HG03442 (cell line): ENCODE data around the gene SH3PXD2A.
"Not testable (repeated sequence)": the region's sequence is repeated elsewhere in the genome, so short reads cannot be mapped to it uniquely, and the experiment has no call there.

Experiments used
- ATAC-seq: cut with Tn5 transposase; IDR thresholded peaks from one replicate; pipeline ENCODE4 v1.9.1; 2021; ENCODE audit warnings: mild to moderate bottlenecking, moderate library complexity; ENCODE audit not compliant: unreplicated experiment

SH3PXD2A gene

GRCh38 chr10:103814626-103815370, 40.6 kb downstream of the SH3PXD2A start:
- ATAC-seq, result no peak

- ATAC-seq, result no peak
Observed at GRCh38 chr10:103814105-103814504, 41.3 kb downstream of the SH3PXD2A start.

GRCh38 chr10:103813312-103813711, 42.1 kb downstream of the SH3PXD2A start:
- not testable (repeated sequence) for ATAC-seq

GRCh38 chr10:103812432-103812831, 42.9 kb downstream of the SH3PXD2A start:
- no peak for ATAC-seq

GRCh38 chr10:103812004-103812403, 43.4 kb downstream of the SH3PXD2A start:
- no peak for ATAC-seq

GRCh38 chr10:103811463-103811862, 43.9 kb downstream of the SH3PXD2A start:
- no peak for ATAC-seq

GRCh38 chr10:103808780-103809179, 46.6 kb downstream of the SH3PXD2A start:
- no peak for ATAC-seq

GRCh38 chr10:103807996-103808395, 47.4 kb downstream of the SH3PXD2A start:
- no peak for ATAC-seq

- ATAC-seq, result no peak
Observed at GRCh38 chr10:103806395-103807187, 48.8 kb downstream of the SH3PXD2A start.

GRCh38 chr10:103805781-103806180, 49.6 kb downstream of the SH3PXD2A start:
- ATAC-seq, result no peak

- ATAC-seq, result no peak
Observed at GRCh38 chr10:103804871-103805270, 50.5 kb downstream of the SH3PXD2A start.

GRCh38 chr10:103803941-103804340, 51.4 kb downstream of the SH3PXD2A start:
- ATAC-seq, result no peak

- no peak for ATAC-seq
Observed at GRCh38 chr10:103802637-103803353, 52.6 kb downstream of the SH3PXD2A start.

GRCh38 chr10:103802081-103802480, 53.3 kb downstream of the SH3PXD2A start:
- no peak for ATAC-seq

GRCh38 chr10:103800789-103801540, 54.4 kb downstream of the SH3PXD2A start:
- ATAC-seq, result peak; percentile 97

GRCh38 chr10:103800089-103800488, 55.3 kb downstream of the SH3PXD2A start:
- ATAC-seq, result no peak

- no peak for ATAC-seq
Observed at GRCh38 chr10:103799341-103799740, 56.0 kb downstream of the SH3PXD2A start.

GRCh38 chr10:103798511-103798910, 56.9 kb downstream of the SH3PXD2A start:
- ATAC-seq, result no peak

GRCh38 chr10:103797857-103798256, 57.5 kb downstream of the SH3PXD2A start:
- no peak for ATAC-seq

- ATAC-seq, result no peak
Observed at GRCh38 chr10:103795634-103796270, 59.6 kb downstream of the SH3PXD2A start.
